Fibroblast of lung (primary cell): Measurements from ENCODE around the gene WTAP. TPM values are rescaled to one million over a fixed set of nuclear protein-coding genes. Genes with fewer than 3 reads are reported as not detected.

Experiments
- DNase-seq, 2 donors: peaks; one replicate each; pipeline versions ENCODE4 v3.0.0 to v3.0.0-alpha.2; 2010; ENCODE audit warnings: low read depth in 2 of 2
- H2AFZ ChIP-seq: 2 replicates; pipeline ENCODE4 v1.5.1; 2012; ENCODE audit warnings: low read length, control low read depth, inconsistent platforms
- H3K27ac ChIP-seq: 2 replicates; pipeline ENCODE4 v1.5.1; 2011; ENCODE audit warnings: low read length, control low read depth; ENCODE audit not compliant: insufficient read depth
- H3K27me3 ChIP-seq: 2 replicates; pipeline ENCODE4 v1.5.1; 2011; ENCODE audit warnings: mild to moderate bottlenecking, low read length; ENCODE audit not compliant: control insufficient read depth, insufficient read depth
- H3K36me3 ChIP-seq: 2 replicates; pipeline ENCODE4 v1.5.1; 2011; ENCODE audit warnings: low read length; ENCODE audit not compliant: control insufficient read depth, insufficient read depth
- H3K4me1 ChIP-seq: 2 replicates; pipeline ENCODE4 v1.5.1; 2011; ENCODE audit warnings: low read length; ENCODE audit not compliant: control insufficient read depth, insufficient read depth; ENCODE audit errors: extremely low read depth
- H3K4me2 ChIP-seq: 2 replicates; pipeline ENCODE4 v1.5.1; 2011; ENCODE audit warnings: low read length, control low read depth; ENCODE audit not compliant: insufficient read depth; ENCODE audit errors: extremely low read depth
- H3K4me3 ChIP-seq, 4 experiments: fragments of 200-600 bp in 1 of 4; sonication (generic) in 1 of 4; replicated peaks in 1 of 4; 2 replicates each; pipeline ENCODE4 v1.5.1; 2011 to 2016; ENCODE audit warnings: low read length in 4 of 4, low read depth in 3 of 4, mild to moderate bottlenecking in 3 of 4, control low read depth in 2 of 4, inconsistent platforms in 1 of 4, mixed read lengths in 1 of 4; ENCODE audit not compliant: insufficient read depth in 1 of 4; ENCODE audit errors: control extremely low read depth in 1 of 4
- H3K79me2 ChIP-seq: 2 replicates; pipeline ENCODE4 v1.5.1; 2012; ENCODE audit warnings: mild to moderate bottlenecking, low read length, inconsistent platforms; ENCODE audit not compliant: control insufficient read depth, insufficient read depth
- H3K9ac ChIP-seq: 2 replicates; pipeline ENCODE4 v1.5.1; 2011; ENCODE audit warnings: mild to moderate bottlenecking, low read length, control low read depth; ENCODE audit not compliant: insufficient read depth
- H3K9me3 ChIP-seq: 2 replicates; pipeline ENCODE4 v1.5.1; 2012; ENCODE audit warnings: low read depth, low read length; ENCODE audit not compliant: control insufficient read depth, insufficient read depth
- H4K20me1 ChIP-seq: 2 replicates; pipeline ENCODE4 v1.5.1; 2011; ENCODE audit warnings: low read length; ENCODE audit not compliant: control insufficient read depth, insufficient read depth; ENCODE audit errors: extremely low read depth
- EZH2 ChIP-seq: IDR thresholded peaks from 2 replicates; pipeline ENCODE4 v1.5.1; 2012; ENCODE audit warnings: low read length, control low read depth, mild to moderate bottlenecking; ENCODE audit errors: missing control alignments
- polyA plus RNA-seq, 2 donors: library from polyadenylated mRNA; depleted of rRNA in 1 of 2; stranded (reverse) in 1 of 2; unstranded in 1 of 2; fragments of >200 nt; gene quantifications; 2 replicates each; pipeline ENCODE4 v1.2.1, GENCODE V29; 2011 to 2012; ENCODE audit warnings: missing spikeins in 1 of 2
- total RNA-seq: library from RNA; depleted of rRNA; stranded (reverse); fragments of >200 nt; gene quantifications from 2 replicates; pipeline ENCODE4 v1.2.1, GENCODE V29; 2014
- TF ChIP-seq, protein P1 (sequence below), 2 donors: IDR thresholded peaks in 1 of 2; conservative IDR thresholded peaks in 1 of 2; 1 replicate in 1 of 2; 2 replicates in 1 of 2; pipeline ENCODE4 v1.5.1; 2011 to 2012; ENCODE audit warnings: low read length in 2 of 2, control low read depth in 1 of 2, inconsistent platforms in 1 of 2, low read depth in 1 of 2, mild to moderate bottlenecking in 1 of 2

Gene WTAP
- total and polyA plus RNA-seq, 2 donors (not counting 1 experiment from before 2014, with no cell fraction given) = 52.7 to 124 TPM

DNA sequence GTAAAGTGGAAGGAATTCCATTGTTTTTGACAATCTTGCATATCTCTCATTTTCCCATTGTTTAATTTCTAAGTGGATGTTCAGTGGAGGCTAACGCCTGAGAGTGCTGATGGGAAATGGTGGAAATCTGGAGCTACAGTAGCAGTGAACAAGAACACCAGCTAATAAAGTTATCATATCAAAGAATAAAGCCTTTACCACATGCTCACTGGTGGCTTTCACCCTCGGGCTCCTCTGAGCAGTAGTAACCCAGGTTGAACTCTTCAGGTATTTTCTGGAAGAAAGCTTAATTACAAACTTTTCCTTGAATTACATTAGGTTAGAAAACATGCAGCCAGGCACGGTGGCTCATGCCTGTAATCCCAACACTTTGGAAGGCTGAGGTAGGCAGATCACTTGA is 24.1 kb downstream of the WTAP start:
- H3K36me3 ChIP-seq = peaks cover 17% of the 10 kb centered on the region

DNA sequence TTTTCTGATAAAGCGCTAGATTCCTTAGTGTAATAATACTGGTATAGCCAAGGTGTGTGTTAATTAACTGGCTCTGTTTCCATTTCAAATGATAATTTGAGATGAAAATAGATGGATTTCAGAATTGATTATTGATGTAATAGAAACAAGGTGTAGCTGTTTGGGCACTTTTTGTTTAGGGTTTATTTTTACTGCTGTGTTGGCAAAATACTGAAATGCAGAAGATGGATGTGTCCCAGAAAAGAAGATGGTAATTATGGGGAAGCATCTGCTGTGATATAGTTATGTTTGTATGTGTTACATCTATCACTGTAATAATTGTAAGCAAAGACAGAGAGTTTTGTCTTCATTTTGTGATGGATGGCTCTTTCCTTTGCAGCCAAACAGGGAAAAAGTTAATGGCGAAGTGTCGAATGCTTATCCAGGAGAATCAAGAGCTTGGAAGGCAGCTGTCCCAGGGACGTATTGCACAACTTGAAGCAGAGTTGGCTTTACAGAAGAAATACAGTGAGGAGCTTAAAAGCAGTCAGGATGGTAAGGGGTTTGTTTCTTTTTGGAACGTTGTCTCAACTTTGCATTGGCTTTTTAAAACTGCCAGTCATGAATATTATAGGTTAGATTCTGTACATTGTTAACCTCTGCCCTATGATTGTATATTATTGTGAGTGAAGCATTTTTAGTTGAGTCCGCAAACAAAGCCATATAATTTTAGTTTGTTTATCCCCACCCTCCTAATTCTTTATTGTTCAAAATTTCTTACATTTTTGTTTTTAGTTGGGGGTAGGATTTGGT is 26.0 kb downstream of the WTAP start:
- H3K4me1 ChIP-seq = peaks cover under 1% of the 10 kb centered on the region
- H4K20me1 ChIP-seq = no peaks in the 10 kb centered on the region
- peaks cover 5% of the 10 kb centered on the region for H3K79me2 ChIP-seq
- no peaks in the 10 kb centered on the region for H3K27me3 ChIP-seq
- no peak overlapping the region for H2AFZ ChIP-seq
- peaks cover 19% of the 10 kb centered on the region for H3K36me3 ChIP-seq
- H3K27ac ChIP-seq = no peak overlapping the region
- H3K9ac ChIP-seq = no peak overlapping the region
- TF ChIP-seq EZH2 = no peak
- TF ChIP-seq, protein P1, sequence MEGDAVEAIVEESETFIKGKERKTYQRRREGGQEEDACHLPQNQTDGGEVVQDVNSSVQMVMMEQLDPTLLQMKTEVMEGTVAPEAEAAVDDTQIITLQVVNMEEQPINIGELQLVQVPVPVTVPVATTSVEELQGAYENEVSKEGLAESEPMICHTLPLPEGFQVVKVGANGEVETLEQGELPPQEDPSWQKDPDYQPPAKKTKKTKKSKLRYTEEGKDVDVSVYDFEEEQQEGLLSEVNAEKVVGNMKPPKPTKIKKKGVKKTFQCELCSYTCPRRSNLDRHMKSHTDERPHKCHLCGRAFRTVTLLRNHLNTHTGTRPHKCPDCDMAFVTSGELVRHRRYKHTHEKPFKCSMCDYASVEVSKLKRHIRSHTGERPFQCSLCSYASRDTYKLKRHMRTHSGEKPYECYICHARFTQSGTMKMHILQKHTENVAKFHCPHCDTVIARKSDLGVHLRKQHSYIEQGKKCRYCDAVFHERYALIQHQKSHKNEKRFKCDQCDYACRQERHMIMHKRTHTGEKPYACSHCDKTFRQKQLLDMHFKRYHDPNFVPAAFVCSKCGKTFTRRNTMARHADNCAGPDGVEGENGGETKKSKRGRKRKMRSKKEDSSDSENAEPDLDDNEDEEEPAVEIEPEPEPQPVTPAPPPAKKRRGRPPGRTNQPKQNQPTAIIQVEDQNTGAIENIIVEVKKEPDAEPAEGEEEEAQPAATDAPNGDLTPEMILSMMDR (conservative IDR thresholded peaks at IDR 0.05 in 1 of 2, IDR thresholded peaks at IDR 0.05 in 1 of 2; ENCODE audit: low read depth in 1 of 2, low read length in 2 of 2) = no peak
- peak in 1 of 2 donors; percentile 29 for DNase-seq
- H3K4me2 ChIP-seq = no peak overlapping the region
- no peak overlapping the region for H3K4me3 ChIP-seq
- H3K9me3 ChIP-seq = no peaks in the 10 kb centered on the region

More for the DNA sequence above, 24.1 kb downstream of the WTAP start:
- H3K9ac ChIP-seq = no peak overlapping the region
- no peak overlapping the region for H2AFZ ChIP-seq
- H4K20me1 ChIP-seq = no peaks in the 10 kb centered on the region
- H3K27me3 ChIP-seq = no peaks in the 10 kb centered on the region
- H3K4me1 ChIP-seq = no peaks in the 10 kb centered on the region
- no peak for DNase-seq
- H3K4me3 ChIP-seq = no peak overlapping the region
- H3K79me2 ChIP-seq = peaks cover 5% of the 10 kb centered on the region
- no peak overlapping the region for H3K4me2 ChIP-seq
- no peak for TF ChIP-seq EZH2
- TF ChIP-seq, protein P1 (conservative IDR thresholded peaks at IDR 0.05 in 1 of 2, IDR thresholded peaks at IDR 0.05 in 1 of 2; ENCODE audit: low read depth in 1 of 2, low read length in 2 of 2) = no peak
- no peak overlapping the region for H3K27ac ChIP-seq
- H3K9me3 ChIP-seq = no peaks in the 10 kb centered on the region

DNA sequence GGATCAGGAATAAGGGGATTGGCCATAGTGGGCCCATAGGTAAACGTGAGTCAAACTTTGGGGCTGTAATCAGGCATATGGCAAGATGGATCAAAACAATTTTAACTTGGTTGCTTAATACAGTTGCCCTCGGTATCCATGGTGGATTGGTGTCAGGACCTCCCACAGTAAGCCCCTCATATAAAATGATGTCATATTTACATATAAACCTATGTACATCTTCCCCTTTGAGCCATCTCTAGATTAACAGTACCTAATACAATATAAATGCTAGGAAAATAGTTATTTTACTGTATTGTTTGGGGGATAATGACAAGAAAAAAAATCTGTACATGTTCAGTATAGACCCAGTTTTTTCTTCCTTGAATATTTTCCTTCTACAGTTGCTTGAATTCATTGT is 27.1 kb downstream of the WTAP start:
- Histone ChIP-seq H3K4me3 (no peak overlapping the region), H2AFZ (no peak overlapping the region), H3K79me2 (peaks cover 5% of the 10 kb centered on the region), H4K20me1 (no peaks in the 10 kb centered on the region), H3K9ac (no peak overlapping the region), H3K27ac (no peak overlapping the region), H3K4me2 (no peak overlapping the region), H3K27me3 (no peaks in the 10 kb centered on the region), H3K9me3 (no peaks in the 10 kb centered on the region), H3K4me1 (peaks cover 5% of the 10 kb centered on the region), H3K36me3 (peaks cover 22% of the 10 kb centered on the region)
- no peak for DNase-seq
- no peak for TF ChIP-seq EZH2
- TF ChIP-seq, protein P1 (conservative IDR thresholded peaks at IDR 0.05 in 1 of 2, IDR thresholded peaks at IDR 0.05 in 1 of 2; ENCODE audit: low read depth in 1 of 2, low read length in 2 of 2) = no peak
